Activated T-helper 1 cell treated with anti-CD3 and anti-CD28 coated beads, Interleukin-2, amount 50 U/mL, for 16 hours (primary cell): ENCODE measurements around the gene GGA1.

Experiments used
- DNase-seq, 2 donors: peaks; one replicate each; pipeline ENCODE4 v3.0.0-alpha.2; 2020; ENCODE audit warnings: low read depth in 1 of 2, low spot score in 1 of 2

Gene GGA1

GRCh38 chr22:37630839-37631435 is 22.3 kb downstream of the GGA1 start:
- DNase-seq, result no peak

GRCh38 chr22:37631448-37632173 is 23.0 kb downstream of the GGA1 start:
- no peak for DNase-seq

- no peak for DNase-seq
These were observed 23.8 kb downstream of the GGA1 start for GRCh38 chr22:37632174-37633088.

- no peak for DNase-seq
These were observed 24.5 kb downstream of the GGA1 start for GRCh38 chr22:37633089-37633624.

GRCh38 chr22:37633625-37634416 is 25.2 kb downstream of the GGA1 start:
- peak in 1 of 2 donors; percentile 26 for DNase-seq

GRCh38 chr22:37634417-37634924 is 25.8 kb downstream of the GGA1 start:
- no peak for DNase-seq

GRCh38 chr22:37635157-37635556 is 26.5 kb downstream of the GGA1 start:
- DNase-seq, result no peak

GRCh38 chr22:37636186-37636948 is 27.7 kb downstream of the GGA1 start:
- no peak for DNase-seq

- no peak for DNase-seq
These were observed 28.3 kb downstream of the GGA1 start for GRCh38 chr22:37636949-37637273.

GRCh38 chr22:37638391-37639069 is 29.9 kb downstream of the GGA1 start:
- no peak for DNase-seq

- peak in 1 of 2 donors; percentile 37 for DNase-seq
These were observed 30.6 kb downstream of the GGA1 start, which contains the start of gene SH3BP1 for GRCh38 chr22:37639070-37639760. SH3BP1 (plus strand) TSS chr22:37639669; CDS start chr22:37639788, 119 bp downstream.

- no peak for DNase-seq
These were observed 31.3 kb downstream of the GGA1 start for GRCh38 chr22:37639771-37640590.

- DNase-seq, result no peak
These were observed 32.2 kb downstream of the GGA1 start for GRCh38 chr22:37640591-37641560.

- no peak for DNase-seq
These were observed 32.9 kb downstream of the GGA1 start for GRCh38 chr22:37641561-37641949.

GRCh38 chr22:37643225-37643847 is 34.7 kb downstream of the GGA1 start:
- peak; percentile 75 to 90 for DNase-seq

GRCh38 chr22:37647317-37647716 is 38.7 kb downstream of the GGA1 start:
- DNase-seq, result no peak
